GM11168 (cell line): ENCODE results near the gene MTF1.
"Not testable (repeated sequence)": the region's sequence is repeated elsewhere in the genome, so short reads cannot be mapped to it uniquely, and the experiment has no call there.

Source experiments
- in situ Hi-C: fragments of 300-500 bp; cut with MboI; formaldehyde crosslinking; loops from one replicate; pipeline ENCODE4 v1.12.0; 2022; ENCODE audit warnings: low sequenced_read_pairs; ENCODE audit not compliant: unreplicated experiment

MTF1 gene

GRCh38 chr1:37797750-37798345 lies 61.5 kb downstream of the MTF1 start:
- in situ Hi-C loops: no loop called here

GRCh38 chr1:37795340-37796125 lies 63.9 kb downstream of the MTF1 start:
- in situ Hi-C loops: no loop called here

GRCh38 chr1:37794372-37795339 lies 64.7 kb downstream of the MTF1 start:
- in situ Hi-C loops: no loop called here

GRCh38 chr1:37793773-37794371 lies 65.5 kb downstream of the MTF1 start, which contains the start of gene MANEAL:
TSS of gene MANEAL (plus strand) at chr1:37793847. CDS start at chr1:37794183, 336 bp downstream.
- in situ Hi-C loops: no loop called here

GRCh38 chr1:37792943-37793686 lies 66.3 kb downstream of the MTF1 start:
- in situ Hi-C loops: no loop called here

GRCh38 chr1:37782491-37782890 lies 76.9 kb downstream of the MTF1 start:
- in situ Hi-C loops: no loop called here

GRCh38 chr1:37778654-37779053 lies 80.7 kb downstream of the MTF1 start:
- in situ Hi-C loops: no loop called here

- in situ Hi-C loops: no loop called here
Observed at GRCh38 chr1:37776946-37777516, 82.4 kb downstream of the MTF1 start.

GRCh38 chr1:37771440-37771839 lies 88.0 kb downstream of the MTF1 start:
- in situ Hi-C loops: not testable (repeated sequence)

GRCh38 chr1:37767488-37767887 lies 91.9 kb downstream of the MTF1 start:
- in situ Hi-C loops: no loop called here

GRCh38 chr1:37765916-37766664 lies 93.3 kb downstream of the MTF1 start:
- in situ Hi-C loops: no loop called here

- in situ Hi-C loops: no loop called here
Observed at GRCh38 chr1:37764888-37765441, 94.4 kb downstream of the MTF1 start, which contains the start of gene EPHA10. TSS of gene EPHA10 (minus strand) at chr1:37765120. CDS start at chr1:37765066, 54 bp downstream.

- in situ Hi-C loops: no loop called here
Observed at GRCh38 chr1:37764414-37764825, 95.0 kb downstream of the MTF1 start.

- in situ Hi-C loops: no loop called here
Observed at GRCh38 chr1:37763791-37764413, 95.5 kb downstream of the MTF1 start.

GRCh38 chr1:37762516-37762915 lies 96.9 kb downstream of the MTF1 start:
- in situ Hi-C loops: no loop called here

GRCh38 chr1:37761416-37762095 lies 97.8 kb downstream of the MTF1 start:
- in situ Hi-C loops: no loop called here
